Body of pancreas (tissue), 4 donors: ENCODE measurements around the gene LPCAT3.

ENCODE experiments used
- CTCF ChIP-seq, 7 experiments: fragments of 450-650 bp in 4 of 7; fragments of 200-600 bp in 3 of 7; sonication (generic) in 3 of 7; IDR thresholded peaks; one replicate each; pipeline ENCODE4 v1.5.1; 2016 to 2019; ENCODE audit warnings: antibody characterized with exemption in 7 of 7
- POLR2A ChIP-seq, 3 donors: fragments of 450-650 bp; IDR thresholded peaks; one replicate each; pipeline ENCODE4 v1.6.1; 2016; ENCODE audit warnings: antibody characterized with exemption in 3 of 3, mild to moderate bottlenecking in 2 of 3

GRCh38 chr12:7066596-7066995 lies 48.3 kb upstream of the LPCAT3 start:
- TF ChIP-seq POLR2A (IDR thresholded peaks at IDR 0.05) (no peak), CTCF (IDR thresholded peaks at IDR 0.05) (no peak)
